ENCODE data around the gene MACF1. TPM values are rescaled to one million over a fixed set of nuclear protein-coding genes. Genes with fewer than 3 reads are reported as not detected.

Gene MACF1
- total RNA-seq, 8 experiments from 2014 or later, result 89.2 to 249 (median 180) TPM

DNA sequence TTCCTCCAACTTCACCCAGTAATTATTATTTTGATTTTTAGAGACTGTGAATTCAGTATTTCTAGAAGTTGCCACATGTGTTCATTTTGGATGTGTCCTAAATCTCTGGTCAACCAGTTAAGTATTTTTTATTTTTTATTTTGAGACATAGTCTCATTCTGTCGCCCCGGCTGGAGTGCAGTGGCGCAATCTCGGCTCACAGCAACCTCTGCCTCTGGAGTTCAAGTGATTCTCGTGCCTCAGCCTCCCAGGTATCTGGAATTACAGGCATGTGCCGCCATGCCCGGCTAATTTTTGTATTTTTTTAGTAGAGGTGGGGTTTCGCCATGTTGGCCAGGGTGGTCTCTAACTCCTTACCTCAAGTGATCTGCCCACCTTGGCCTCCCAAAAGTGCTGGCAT lies 8.0 kb downstream of the MACF1 start:
- no peak for ATAC-seq (replicated peaks in 6 of 8)
- peaks cover 5 to 21% of the 10 kb centered on the region in 2 donors for H3K4me1 ChIP-seq (replicated peaks in 1 of 2)
- 92 to 100% (median 97%) methylated on average over 3 to 8 of the region's 8 CpGs; no CpG with 5 or more reads in 3 of the 10 experiments for WGBS, 10 experiments
- no peak overlapping the region for H3K4me3 ChIP-seq
- no peak overlapping the region for H3K27ac ChIP-seq
- in situ Hi-C loops (cut with MboI; ENCODE audit: low pct_unique_long_range_greater_than_20kb in 2 of 9, low sequenced_read_pairs in 9 of 9, unreplicated experiment in 9 of 9), result no loop called here

DNA sequence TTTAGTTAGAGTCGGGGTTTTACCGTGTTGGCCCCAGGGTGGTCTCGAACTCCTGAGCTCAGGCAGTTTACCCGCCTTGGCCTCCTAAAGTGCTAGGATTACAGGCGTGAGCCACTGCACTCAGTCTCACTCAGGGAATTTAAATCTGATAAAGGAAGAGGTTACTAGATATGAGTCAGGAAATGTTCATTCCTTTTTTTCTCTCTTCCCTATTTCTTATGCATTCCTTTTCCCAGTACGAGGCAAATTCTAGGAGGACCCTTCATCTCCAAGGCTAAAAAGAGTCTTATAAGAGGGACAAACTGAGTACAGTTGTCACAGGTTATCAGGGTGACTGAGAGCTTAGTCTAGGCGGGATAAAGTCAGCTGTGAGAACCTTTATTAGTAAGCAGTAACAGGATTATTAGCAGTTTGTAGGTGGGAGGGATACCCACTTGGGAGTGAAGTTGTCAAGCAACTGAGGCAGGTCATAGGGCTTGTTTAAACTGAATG lies 9.1 kb downstream of the MACF1 start:
- Histone ChIP-seq H3K4me1 (replicated peaks in 1 of 2) (peaks cover 5 to 21% of the 10 kb centered on the region in 2 donors), H3K27ac (no peak overlapping the region), H3K4me3 (no peak overlapping the region)
- 39 to 100% (median 80%) methylated on average over 1 to 7 of the region's 7 CpGs; no CpG with 5 or more reads in 1 of the 10 experiments for whole genome bisulfite sequencing, 10 experiments
- peak in 6 of 8 experiments; percentile 14 to 49 (median 18) for ATAC-seq (replicated peaks in 6 of 8)
- in situ Hi-C loops (cut with MboI; ENCODE audit: low pct_unique_long_range_greater_than_20kb in 2 of 9, low sequenced_read_pairs in 9 of 9, unreplicated experiment in 9 of 9), result no loop called here

DNA sequence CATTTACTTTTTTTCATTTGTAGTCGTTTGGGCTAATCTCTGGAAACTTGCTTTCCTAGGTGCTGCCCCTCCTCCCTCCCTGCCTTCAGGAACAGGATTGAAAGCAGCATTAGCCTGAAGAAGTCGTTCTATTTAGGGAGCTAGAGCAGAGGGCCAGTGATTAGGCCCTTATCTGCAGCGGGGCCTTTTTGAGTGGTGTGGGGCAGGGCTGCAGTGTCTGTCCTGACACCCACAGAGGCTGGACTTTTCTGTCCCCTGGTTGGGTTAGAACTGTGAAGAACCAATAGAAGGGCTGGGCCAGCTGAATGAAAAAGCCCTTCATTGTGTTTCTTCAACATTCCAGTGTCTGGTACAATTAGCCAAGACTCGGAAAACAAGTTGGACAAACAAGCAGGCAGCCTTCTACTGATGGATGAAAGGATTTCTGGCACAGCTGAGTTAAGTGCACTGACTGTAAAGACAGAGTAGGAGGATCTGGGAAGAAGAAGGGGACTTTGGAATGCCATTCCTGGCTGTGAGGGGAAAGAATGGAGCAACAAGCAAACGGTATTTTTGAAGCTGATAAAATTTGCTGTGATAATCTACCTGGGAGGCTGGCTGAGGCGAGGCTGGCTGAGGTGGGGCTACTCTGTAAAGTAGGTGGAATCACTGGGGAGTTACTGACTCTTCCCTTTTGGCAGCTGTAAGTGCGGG lies 9.7 kb downstream of the MACF1 start:
- H3K4me3 ChIP-seq, result no peak overlapping the region
- ATAC-seq (replicated peaks in 6 of 8), result peak; percentile 21 to 96 (median 92)
- peaks cover 5 to 21% of the 10 kb centered on the region in 2 donors for H3K4me1 ChIP-seq (replicated peaks in 1 of 2)
- peak overlapping the region in 1 of 2 donors; percentile 11 for H3K27ac ChIP-seq
- 8 to 83% (median 50%) methylated on average over 1 to 7 of the region's 7 CpGs; no CpG with 5 or more reads in 1 of the 10 experiments for WGBS, 10 experiments
- in situ Hi-C loops (cut with MboI; ENCODE audit: low pct_unique_long_range_greater_than_20kb in 2 of 9, low sequenced_read_pairs in 9 of 9, unreplicated experiment in 9 of 9), result no loop called here

DNA sequence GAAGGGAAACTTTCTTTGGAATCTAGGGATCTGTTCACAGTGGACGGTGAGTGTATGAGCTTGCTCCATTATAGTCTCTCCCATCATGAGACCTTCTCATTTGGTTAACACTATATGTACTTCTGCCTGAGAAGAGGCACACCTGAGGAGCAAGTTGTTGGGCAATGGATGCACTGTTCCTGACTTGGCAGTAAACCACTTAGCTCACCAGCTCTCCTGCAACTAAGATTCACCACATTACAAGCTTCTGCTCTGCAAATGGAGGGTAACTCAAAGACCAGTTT lies 10.2 kb downstream of the MACF1 start:
- peak overlapping the region in 1 of 2 donors; percentile 11 for H3K27ac ChIP-seq
- ATAC-seq (replicated peaks in 6 of 8), result no peak
- no peak overlapping the region for H3K4me3 ChIP-seq
- whole genome bisulfite sequencing, 10 experiments, result 60 to 100% (median 100%) methylated on average over 1 of the region's 1 CpG; no CpG with 5 or more reads in 5 of the 10 experiments
- in situ Hi-C loops (cut with MboI; ENCODE audit: low pct_unique_long_range_greater_than_20kb in 2 of 9, low sequenced_read_pairs in 9 of 9, unreplicated experiment in 9 of 9), result no loop called here
- H3K4me1 ChIP-seq (replicated peaks in 1 of 2), result peaks cover 5 to 21% of the 10 kb centered on the region in 2 donors

DNA sequence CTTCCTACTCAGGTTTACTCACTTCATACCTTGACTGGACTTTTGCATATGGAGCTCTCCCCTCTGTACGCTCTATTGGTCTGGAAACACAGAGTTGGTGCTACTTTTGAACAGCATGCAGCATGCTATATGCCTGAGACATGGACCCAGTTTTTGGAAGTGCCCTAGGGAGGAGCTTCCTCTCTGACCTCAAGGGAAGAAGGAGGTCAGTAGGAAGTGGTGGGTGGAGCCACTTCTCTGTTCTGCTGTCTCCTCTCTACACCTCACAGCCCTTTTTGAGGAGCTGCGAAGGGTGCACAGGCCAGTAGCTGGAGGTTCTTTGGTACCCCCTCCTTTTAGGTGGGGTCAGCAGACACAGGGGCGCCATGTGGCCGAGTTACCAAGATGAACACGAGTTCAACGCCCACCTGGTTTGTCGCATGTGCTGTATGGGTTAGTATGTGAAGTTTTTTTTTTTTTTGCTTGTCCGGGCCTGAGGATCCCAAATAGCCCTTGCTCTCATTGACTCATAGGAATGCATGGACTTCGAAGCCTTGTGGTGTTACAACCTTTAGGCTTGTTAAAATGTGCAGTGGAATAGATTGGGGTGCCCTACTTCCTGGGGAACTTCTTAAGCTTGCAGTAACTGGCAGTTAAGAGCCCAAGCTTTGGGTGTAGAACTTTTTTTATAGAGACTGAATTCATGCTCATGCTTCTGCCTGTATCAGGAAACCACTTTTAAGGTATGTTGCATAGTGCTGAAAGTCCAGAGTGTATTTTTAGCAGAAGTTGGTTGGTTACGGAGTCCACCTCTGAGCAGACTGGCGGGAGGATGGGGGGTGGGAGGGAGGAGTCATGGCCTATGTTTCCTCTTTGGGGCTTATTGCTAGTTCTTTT lies 10.7 kb downstream of the MACF1 start:
- WGBS, 10 experiments, result 88 to 100% (median 94%) methylated on average over 1 to 9 of the region's 11 CpGs; no CpG with 5 or more reads in 3 of the 10 experiments
- H3K27ac ChIP-seq, result no peak overlapping the region
- in situ Hi-C loops (cut with MboI; ENCODE audit: low pct_unique_long_range_greater_than_20kb in 2 of 9, low sequenced_read_pairs in 9 of 9, unreplicated experiment in 9 of 9), result no loop called here
- no peak overlapping the region for H3K4me3 ChIP-seq
- ATAC-seq (replicated peaks in 6 of 8), result no peak
- peaks cover 5 to 21% of the 10 kb centered on the region in 2 donors for H3K4me1 ChIP-seq (replicated peaks in 1 of 2)

DNA sequence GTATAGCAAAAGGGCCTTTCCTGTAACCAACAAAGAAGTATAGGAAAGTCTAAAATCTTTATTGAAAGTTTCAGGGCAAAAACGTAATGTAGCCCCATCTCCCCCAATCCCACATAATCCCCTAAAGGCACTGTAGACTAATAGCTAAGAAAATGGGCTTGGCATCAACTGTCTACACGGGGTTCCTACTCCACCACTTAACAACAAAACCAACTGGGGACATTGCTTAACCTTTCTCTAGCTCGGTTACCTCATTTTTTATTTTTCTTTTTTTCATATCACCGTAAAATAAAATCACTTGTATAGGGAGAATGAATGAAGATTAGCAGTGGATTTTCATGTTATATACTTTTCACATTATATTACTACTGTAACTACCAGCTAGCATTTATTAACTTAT lies 12.3 kb downstream of the MACF1 start:
- Histone ChIP-seq H3K27ac (no peak overlapping the region), H3K4me1 (replicated peaks in 1 of 2) (peaks cover 5 to 21% of the 10 kb centered on the region in 2 donors), H3K4me3 (no peak overlapping the region)
- in situ Hi-C loops (cut with MboI; ENCODE audit: low pct_unique_long_range_greater_than_20kb in 2 of 9, low sequenced_read_pairs in 9 of 9, unreplicated experiment in 9 of 9), result no loop called here
- 80 to 100% (median 93%) methylated on average over 3 to 4 of the region's 4 CpGs; no CpG with 5 or more reads in 1 of the 10 experiments for WGBS, 10 experiments
- no peak for ATAC-seq (replicated peaks in 6 of 8)

DNA sequence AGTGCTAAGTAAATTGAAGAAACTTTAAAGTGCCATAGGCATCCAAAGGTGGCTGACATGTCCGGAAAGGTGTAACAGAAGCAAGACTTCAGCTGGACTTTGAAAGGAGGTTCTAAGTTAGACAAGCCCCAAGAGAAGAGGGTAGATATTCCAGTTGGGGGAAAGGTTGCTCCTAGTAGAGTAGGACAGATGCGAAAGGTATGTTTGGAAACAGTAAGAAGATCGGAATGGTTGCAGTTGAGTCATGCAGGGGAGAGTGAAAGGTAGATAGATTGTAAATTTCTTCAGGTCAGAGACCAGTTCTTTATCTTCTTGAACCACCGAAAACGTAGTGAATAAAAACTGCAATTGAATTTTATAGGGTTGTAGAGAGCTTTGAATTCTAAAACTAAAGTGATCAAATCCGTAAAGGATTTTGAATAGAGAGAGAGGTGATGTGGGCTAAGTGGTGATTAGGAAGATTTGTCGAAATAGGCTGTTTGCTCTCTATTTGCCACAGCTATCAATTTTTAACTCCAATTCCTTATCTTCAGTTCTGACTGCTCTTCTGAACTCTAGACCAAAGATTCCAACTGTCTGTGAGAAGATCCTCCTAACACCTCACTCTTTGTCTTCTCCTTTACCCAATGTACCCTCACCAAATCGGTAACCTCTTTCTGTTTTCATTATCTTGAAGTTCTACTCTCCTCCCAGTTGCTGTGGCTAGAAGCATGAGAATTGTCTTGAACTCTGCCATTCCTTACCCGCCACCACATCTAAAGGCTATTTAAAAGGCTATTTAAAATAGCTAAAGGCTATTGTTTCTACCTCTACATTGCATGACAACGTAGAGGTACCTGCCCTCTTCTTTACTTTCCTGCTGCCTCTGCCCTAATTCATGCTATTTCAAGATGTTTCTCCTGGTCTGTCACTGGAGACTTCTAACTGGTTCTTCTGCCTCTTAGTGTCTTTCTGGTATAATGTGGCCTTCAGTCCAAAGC lies 16.7 kb downstream of the MACF1 start:
- Histone ChIP-seq H3K27ac (no peak overlapping the region), H3K4me1 (replicated peaks in 1 of 2) (no peaks in the 10 kb centered on the region), H3K4me3 (no peak overlapping the region)
- 79 to 92% (median 88%) methylated on average over 4 to 10 of the region's 10 CpGs for WGBS, 10 experiments
- no peak for ATAC-seq (replicated peaks in 6 of 8)
- in situ Hi-C loops (cut with MboI; ENCODE audit: low pct_unique_long_range_greater_than_20kb in 2 of 9, low sequenced_read_pairs in 9 of 9, unreplicated experiment in 9 of 9), result no loop called here

DNA sequence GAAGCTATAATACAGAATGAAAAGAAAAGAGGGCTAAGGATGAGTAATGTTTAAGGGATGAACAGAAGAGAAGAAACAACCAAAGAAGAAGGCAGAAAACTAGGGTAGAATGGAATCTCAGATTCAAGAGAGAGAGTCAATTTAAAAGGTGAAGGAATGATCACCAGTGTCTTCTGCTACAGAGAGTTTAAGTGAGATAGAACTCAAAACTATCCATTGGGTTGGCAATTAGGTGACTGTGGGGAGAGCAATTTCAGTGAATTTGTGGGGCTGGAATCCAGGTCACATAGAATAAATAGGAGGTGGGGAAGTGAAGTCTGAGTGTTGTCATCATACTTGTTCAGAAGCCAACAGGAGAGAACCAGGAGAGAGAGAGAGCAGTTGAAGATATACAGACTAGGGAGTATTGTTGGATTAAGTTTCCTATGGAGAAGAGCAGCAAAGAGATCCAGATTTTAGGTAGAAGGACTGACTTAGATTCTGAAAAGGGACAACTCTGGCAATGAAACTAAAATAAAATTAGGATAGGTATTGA lies 19.9 kb downstream of the MACF1 start:
- Histone ChIP-seq H3K27ac (no peak overlapping the region), H3K4me3 (no peak overlapping the region), H3K4me1 (replicated peaks in 1 of 2) (no peaks in the 10 kb centered on the region)
- in situ Hi-C loops (cut with MboI; ENCODE audit: low pct_unique_long_range_greater_than_20kb in 2 of 9, low sequenced_read_pairs in 9 of 9, unreplicated experiment in 9 of 9), result no loop called here
- no peak for ATAC-seq (replicated peaks in 6 of 8)

DNA sequence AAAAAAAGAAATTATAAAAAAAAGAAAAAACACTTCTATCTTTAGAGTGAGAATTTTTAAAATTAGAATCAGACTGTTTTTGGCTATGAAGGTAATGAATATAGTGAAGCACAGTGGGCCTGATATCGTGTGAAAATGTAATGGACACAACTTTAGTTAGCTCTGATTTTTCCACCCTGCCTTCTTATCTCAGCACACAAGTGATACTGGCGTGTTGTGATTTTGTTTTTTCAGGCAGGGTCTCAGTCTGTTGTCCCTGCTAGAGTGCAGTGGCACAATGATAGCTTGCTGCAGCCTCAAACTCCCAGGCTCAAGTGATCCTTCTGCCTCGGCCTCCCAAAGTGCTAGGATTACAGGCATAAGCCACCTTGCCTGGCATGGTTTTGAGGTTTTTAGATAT lies 22.3 kb downstream of the MACF1 start:
- in situ Hi-C loops (cut with MboI; ENCODE audit: low pct_unique_long_range_greater_than_20kb in 2 of 9, low sequenced_read_pairs in 9 of 9, unreplicated experiment in 9 of 9), result no loop called here
- no peak for ATAC-seq (replicated peaks in 6 of 8)
- Histone ChIP-seq H3K4me3 (no peak overlapping the region), H3K27ac (no peak overlapping the region), H3K4me1 (replicated peaks in 1 of 2) (peaks cover 0 to 11% of the 10 kb centered on the region in 2 donors)
- WGBS, 10 experiments, result 50 to 100% (median 94%) methylated on average over 1 to 3 of the region's 3 CpGs

DNA sequence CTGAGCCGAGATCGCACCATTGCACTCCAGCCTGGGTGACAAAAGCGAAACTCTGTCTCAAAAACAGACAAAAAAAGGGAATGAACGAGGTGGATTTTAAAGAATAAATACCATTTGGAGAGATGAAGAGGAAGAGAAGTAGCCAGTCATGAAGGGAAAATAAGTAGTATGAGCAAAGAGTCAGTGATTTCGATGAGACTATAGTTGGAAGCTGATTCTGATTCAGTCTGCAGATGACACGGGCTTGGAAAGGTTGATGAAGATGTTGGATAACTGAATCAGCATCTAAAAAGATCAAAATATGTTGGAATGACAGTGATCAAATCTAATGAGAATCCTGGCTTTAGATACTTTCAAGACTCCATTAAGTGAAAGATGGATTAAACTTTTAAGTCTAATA lies 23.8 kb downstream of the MACF1 start:
- ATAC-seq (replicated peaks in 6 of 8), result no peak
- 82 to 100% (median 96%) methylated on average over 3 to 6 of the region's 6 CpGs for WGBS, 10 experiments
- in situ Hi-C loops (cut with MboI; ENCODE audit: low pct_unique_long_range_greater_than_20kb in 2 of 9, low sequenced_read_pairs in 9 of 9, unreplicated experiment in 9 of 9), result no loop called here
- Histone ChIP-seq H3K4me1 (replicated peaks in 1 of 2) (peaks cover 0 to 11% of the 10 kb centered on the region in 2 donors), H3K4me3 (no peak overlapping the region), H3K27ac (no peak overlapping the region)

DNA sequence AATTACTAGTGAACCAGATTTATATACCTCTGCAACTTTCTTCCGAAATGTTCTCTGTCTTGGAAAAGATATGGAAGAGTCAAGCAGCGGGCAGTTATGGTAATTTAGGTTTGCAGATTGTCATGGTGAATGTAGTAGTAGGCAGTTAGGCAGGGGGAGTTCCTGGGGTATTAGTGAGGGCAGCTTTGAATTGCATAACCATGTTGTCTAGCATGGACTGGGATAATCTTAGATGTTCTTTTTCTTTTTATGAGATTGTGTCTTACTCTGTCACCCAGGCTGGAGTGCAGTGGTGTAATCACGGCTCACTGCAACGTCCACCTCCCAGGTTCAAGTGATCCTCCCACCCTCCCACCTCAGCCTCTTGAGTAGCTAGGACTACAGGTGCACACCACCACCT lies 25.0 kb downstream of the MACF1 start:
- ATAC-seq (replicated peaks in 6 of 8), result no peak
- Histone ChIP-seq H3K4me3 (no peak overlapping the region), H3K4me1 (replicated peaks in 1 of 2) (peaks cover 0 to 11% of the 10 kb centered on the region in 2 donors), H3K27ac (no peak overlapping the region)
- 71 to 100% (median 93%) methylated on average over 1 to 4 of the region's 4 CpGs; no CpG with 5 or more reads in 2 of the 10 experiments for WGBS, 10 experiments
- in situ Hi-C loops (cut with MboI; ENCODE audit: low pct_unique_long_range_greater_than_20kb in 2 of 9, low sequenced_read_pairs in 9 of 9, unreplicated experiment in 9 of 9), result no loop called here

All from motor neuron (in vitro differentiated cells).